Gastroesophageal sphincter (tissue), 4 donors: Measurements from ENCODE around the gene GNG2. TPM values are rescaled to one million over a fixed set of nuclear protein-coding genes. Genes with fewer than 3 reads are reported as not detected.

Source experiments
- ATAC-seq: fragments of 150-250 bp; one replicate; pipeline ENCODE4 v1.9.1; 2016; ENCODE audit warnings: mild to moderate bottlenecking, moderate library complexity
- H3K27ac ChIP-seq, 4 donors: fragments of 200-600 bp; sonication (generic) in 3 of 4; 1 replicate in 3 of 4; 2 replicates in 1 of 4; pipeline ENCODE4 v1.5.1; 2016 to 2019
- H3K27me3 ChIP-seq: fragments of 200-600 bp; sonication (generic); one replicate; pipeline ENCODE4 v1.5.1; 2019
- H3K36me3 ChIP-seq, 2 donors: fragments of 200-600 bp; sonication (generic); one replicate each; pipeline ENCODE4 v1.5.1; 2019; ENCODE audit warnings: control low read depth in 1 of 2
- H3K4me1 ChIP-seq, 3 donors: fragments of 200-600 bp; sonication (generic); 1 replicate in 2 of 3; 2 replicates in 1 of 3; pipeline ENCODE4 v1.5.1; 2016 to 2019; ENCODE audit warnings: control low read depth in 2 of 3
- H3K4me3 ChIP-seq, 2 donors: fragments of 200-600 bp; sonication (generic); one replicate each; pipeline ENCODE4 v1.5.1; 2019; ENCODE audit warnings: mild to moderate bottlenecking in 1 of 2, moderate library complexity in 1 of 2
- H3K9me3 ChIP-seq, 3 donors: fragments of 200-600 bp; sonication (generic); one replicate each; pipeline ENCODE4 v1.5.1; 2017 to 2019; ENCODE audit warnings: control low read depth in 2 of 3
- EP300 ChIP-seq: sonication (generic); formaldehyde crosslinking; IDR thresholded peaks from one replicate; pipeline ENCODE4 v1.6.1; 2017; ENCODE audit warnings: antibody characterized with exemption, mild to moderate bottlenecking
- POLR2A ChIP-seq, 2 donors: fragments of 450-650 bp; IDR thresholded peaks; one replicate each; pipeline ENCODE4 v1.6.1; 2017; ENCODE audit warnings: antibody characterized with exemption in 2 of 2, mild to moderate bottlenecking in 2 of 2, moderate library complexity in 1 of 2
- POLR2AphosphoS5 ChIP-seq: sonication (generic); formaldehyde crosslinking; IDR thresholded peaks from one replicate; pipeline ENCODE4 v1.6.1; 2017; ENCODE audit warnings: antibody characterized with exemption
- WGBS, 2 donors: methylation state at CpG; one replicate each; pipeline ENCODE4 v1.1.5; 2018; ENCODE audit warnings: low coverage in 1 of 2; 5-methylcytosine and 5-hydroxymethylcytosine counted together
- total RNA-seq, 4 donors: library from RNA; depleted of rRNA; stranded (reverse); fragments of >200 nt; gene quantifications; one replicate each; pipeline ENCODE4 v1.1.0, GENCODE V29; 2016
- TF ChIP-seq, protein P1 (sequence below), 4 experiments: fragments of 200-600 bp in 2 of 4; fragments of 450-650 bp in 2 of 4; sonication (generic) in 1 of 4; IDR thresholded peaks; one replicate each; pipeline ENCODE4 v1.5.1; 2017 to 2019; ENCODE audit warnings: antibody characterized with exemption in 4 of 4, mild to moderate bottlenecking in 2 of 4, moderate library complexity in 2 of 4

Gene GNG2
- total RNA-seq, 4 donors from 2014 or later = 15.7 to 21.2 (median 17.8) TPM

DNA sequence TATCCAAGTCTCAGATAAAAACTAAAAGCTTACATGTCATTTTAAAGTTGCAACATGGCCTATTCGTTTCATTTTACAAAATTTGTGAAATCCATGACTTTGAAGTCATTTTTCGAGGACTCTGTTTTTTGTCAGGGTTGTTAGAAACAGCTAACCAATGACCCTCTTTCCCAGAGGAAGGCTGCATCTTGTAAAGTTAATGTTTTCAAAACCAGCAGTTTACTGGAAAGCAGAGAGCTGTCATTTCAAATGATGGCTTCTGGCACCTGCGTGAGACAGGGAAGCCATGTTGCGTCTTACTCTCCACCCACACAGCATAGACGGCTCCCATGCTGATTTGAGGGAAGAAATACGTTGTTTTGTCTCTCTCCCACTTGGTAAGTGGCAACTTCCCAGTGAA is 78.8 kb downstream of the GNG2 start:
- WGBS, 2 donors = 55 to 80% methylated on average over 6 of the region's 6 CpGs
- Histone ChIP-seq H3K27ac (peak overlapping the region in 1 of 4 donors; percentile 9), H3K9me3 (no peaks in the 10 kb centered on the region), H3K4me1 (peaks cover 0 to 13% (median 0%) of the 10 kb centered on the region in 3 donors), H3K36me3 (no peaks in the 10 kb centered on the region), H3K4me3 (no peak overlapping the region), H3K27me3 (no peaks in the 10 kb centered on the region)
- TF ChIP-seq POLR2AphosphoS5 (peak; percentile 20), EP300 (no peak)
- no peak for ATAC-seq

DNA sequence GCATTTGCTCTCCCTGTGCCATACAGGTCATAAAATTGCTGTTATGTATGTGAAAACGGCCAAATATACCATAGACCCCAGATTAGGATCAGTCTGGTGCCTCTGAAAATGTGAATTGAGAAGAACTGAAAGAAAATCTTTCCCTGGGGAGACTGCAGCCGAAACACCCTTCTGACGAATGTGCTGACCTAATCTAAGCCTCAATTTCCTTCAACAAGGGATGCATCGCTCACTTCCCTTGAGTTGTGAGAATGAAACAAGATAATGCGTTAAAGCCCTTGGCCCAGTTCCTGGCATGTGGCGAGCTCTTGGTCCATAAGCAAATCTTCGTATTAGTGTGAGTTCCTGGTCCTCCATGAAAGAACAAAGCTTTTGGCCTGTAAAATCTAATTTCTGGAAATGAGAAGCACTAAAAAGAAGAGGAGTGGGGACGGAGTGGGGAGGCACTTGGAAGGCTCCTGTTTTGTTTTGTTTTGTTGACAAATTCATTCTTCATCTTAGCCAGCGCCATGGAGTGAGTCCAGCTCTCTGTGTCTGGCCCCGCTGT is 79.4 kb downstream of the GNG2 start:
- Histone ChIP-seq H3K36me3 (no peaks in the 10 kb centered on the region), H3K4me1 (peaks cover 0 to 13% (median 0%) of the 10 kb centered on the region in 3 donors), H3K4me3 (no peak overlapping the region), H3K9me3 (no peaks in the 10 kb centered on the region), H3K27ac (peak overlapping the region in 1 of 4 donors; percentile 9), H3K27me3 (no peaks in the 10 kb centered on the region)
- no peak for TF ChIP-seq POLR2AphosphoS5
- no peak for ATAC-seq
- 60 to 77% methylated on average over 9 of the region's 10 CpGs for WGBS, 2 donors

DNA sequence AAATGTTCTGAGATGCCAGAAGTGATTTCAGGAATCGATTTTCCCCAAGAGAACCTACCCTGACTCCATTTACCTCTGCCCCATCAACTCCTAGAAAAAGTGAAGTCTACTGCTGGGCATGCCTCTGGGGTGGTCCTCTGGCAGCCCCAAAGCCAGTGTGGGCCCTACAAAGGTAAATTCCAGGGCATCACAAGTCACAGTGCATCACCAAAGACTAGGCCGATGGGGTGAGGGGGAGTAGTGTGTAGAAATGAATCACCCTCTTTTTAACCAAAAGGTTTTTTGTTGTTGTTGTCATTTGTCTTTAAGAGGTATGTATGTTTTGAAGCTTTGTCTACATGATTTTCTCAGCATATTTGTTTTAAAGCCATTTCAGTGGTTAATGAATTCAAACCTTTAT is 82.6 kb downstream of the GNG2 start:
- no peak overlapping the region for H3K27ac ChIP-seq
- WGBS, 2 donors = 100% methylated on average over 1 of the region's 2 CpGs
- H3K27me3 ChIP-seq = no peaks in the 10 kb centered on the region
- TF ChIP-seq POLR2A (IDR thresholded peaks at IDR 0.05) = no peak
- TF ChIP-seq EP300 = no peak
- TF ChIP-seq, protein P1, sequence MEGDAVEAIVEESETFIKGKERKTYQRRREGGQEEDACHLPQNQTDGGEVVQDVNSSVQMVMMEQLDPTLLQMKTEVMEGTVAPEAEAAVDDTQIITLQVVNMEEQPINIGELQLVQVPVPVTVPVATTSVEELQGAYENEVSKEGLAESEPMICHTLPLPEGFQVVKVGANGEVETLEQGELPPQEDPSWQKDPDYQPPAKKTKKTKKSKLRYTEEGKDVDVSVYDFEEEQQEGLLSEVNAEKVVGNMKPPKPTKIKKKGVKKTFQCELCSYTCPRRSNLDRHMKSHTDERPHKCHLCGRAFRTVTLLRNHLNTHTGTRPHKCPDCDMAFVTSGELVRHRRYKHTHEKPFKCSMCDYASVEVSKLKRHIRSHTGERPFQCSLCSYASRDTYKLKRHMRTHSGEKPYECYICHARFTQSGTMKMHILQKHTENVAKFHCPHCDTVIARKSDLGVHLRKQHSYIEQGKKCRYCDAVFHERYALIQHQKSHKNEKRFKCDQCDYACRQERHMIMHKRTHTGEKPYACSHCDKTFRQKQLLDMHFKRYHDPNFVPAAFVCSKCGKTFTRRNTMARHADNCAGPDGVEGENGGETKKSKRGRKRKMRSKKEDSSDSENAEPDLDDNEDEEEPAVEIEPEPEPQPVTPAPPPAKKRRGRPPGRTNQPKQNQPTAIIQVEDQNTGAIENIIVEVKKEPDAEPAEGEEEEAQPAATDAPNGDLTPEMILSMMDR (IDR thresholded peaks at IDR 0.05) = no peak
- TF ChIP-seq POLR2AphosphoS5 = no peak
- H3K9me3 ChIP-seq = peaks cover 0 to 6% (median 0%) of the 10 kb centered on the region in 3 donors
- no peak overlapping the region for H3K4me3 ChIP-seq
- no peaks in the 10 kb centered on the region for H3K36me3 ChIP-seq
- H3K4me1 ChIP-seq = no peaks in the 10 kb centered on the region
- no peak for ATAC-seq

DNA sequence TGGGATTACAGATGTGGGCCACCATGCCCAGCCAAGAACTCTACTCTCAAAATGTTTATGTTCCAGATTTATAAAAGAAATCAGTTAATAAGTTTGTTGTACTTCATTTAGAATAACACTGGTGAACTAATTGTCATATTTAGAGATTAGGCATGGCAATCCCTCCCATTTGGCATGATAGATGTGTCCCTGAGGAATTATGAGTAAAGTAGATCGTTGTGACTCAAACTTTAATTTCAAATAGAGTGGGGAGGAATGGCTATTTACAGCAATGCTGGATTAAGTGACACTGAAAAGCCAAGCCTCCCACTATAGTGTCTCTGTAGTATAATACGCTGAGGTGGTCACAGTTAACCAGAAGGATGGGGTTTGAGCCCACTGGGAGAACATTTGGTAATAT is 89.6 kb downstream of the GNG2 start:
- Histone ChIP-seq H3K4me1 (no peaks in the 10 kb centered on the region), H3K9me3 (peaks cover 0 to 10% (median 0%) of the 10 kb centered on the region in 3 donors), H3K36me3 (peaks cover 0 to 10% of the 10 kb centered on the region in 2 donors), H3K27ac (no peak overlapping the region), H3K27me3 (no peaks in the 10 kb centered on the region), H3K4me3 (no peak overlapping the region)
- no peak for TF ChIP-seq POLR2A (IDR thresholded peaks at IDR 0.05)
- ATAC-seq = no peak
- WGBS, 2 donors = 50 to 61% methylated on average over 2 of the region's 2 CpGs

DNA sequence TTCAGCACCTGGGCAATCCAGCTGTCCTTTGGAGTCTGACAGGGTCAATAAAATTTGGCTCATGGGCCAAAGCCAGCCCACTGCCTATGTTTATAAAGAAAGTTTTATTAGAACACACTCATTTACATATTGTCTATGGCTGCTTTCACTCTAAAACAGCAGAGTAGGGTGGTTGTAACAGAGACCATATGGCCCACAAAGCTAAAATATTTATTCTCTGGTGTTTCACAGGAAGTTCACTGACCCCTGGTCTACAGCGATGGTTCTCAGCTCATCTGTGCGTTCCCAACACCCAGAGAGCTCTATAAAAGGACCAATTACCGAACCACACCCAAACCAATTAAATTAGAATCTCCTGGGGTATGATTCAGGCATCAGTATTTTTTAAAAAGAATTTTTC is 91.2 kb downstream of the GNG2 start:
- TF ChIP-seq POLR2AphosphoS5 (no peak), EP300 (no peak), POLR2A (IDR thresholded peaks at IDR 0.05) (no peak)
- TF ChIP-seq, protein P1 (IDR thresholded peaks at IDR 0.05) = no peak
- Histone ChIP-seq H3K27me3 (no peaks in the 10 kb centered on the region), H3K4me3 (no peak overlapping the region), H3K27ac (no peak overlapping the region), H3K36me3 (peaks cover 0 to 10% of the 10 kb centered on the region in 2 donors), H3K4me1 (no peaks in the 10 kb centered on the region), H3K9me3 (peaks cover 0 to 10% (median 0%) of the 10 kb centered on the region in 3 donors)
- no peak for ATAC-seq
- WGBS, 2 donors = 54 to 65% methylated on average over 3 of the region's 3 CpGs

DNA sequence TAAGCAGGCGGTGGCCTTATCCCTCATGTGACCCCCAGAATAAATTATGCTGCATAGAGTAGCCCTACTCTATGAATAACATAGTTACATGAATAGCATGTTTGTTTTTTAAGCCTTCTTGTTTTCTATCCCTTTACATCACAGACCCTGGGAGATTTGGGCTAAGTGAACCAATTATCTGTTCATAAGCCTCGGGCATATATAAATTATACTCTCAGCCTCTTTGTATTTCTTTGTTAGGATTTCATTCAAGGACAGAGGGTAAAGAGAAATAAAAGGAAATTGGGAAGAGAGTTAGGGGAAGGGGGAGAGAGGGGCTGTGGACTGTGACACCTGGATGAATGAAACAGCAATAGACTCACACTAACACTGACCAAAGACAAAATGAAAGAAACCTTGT is 93.6 kb downstream of the GNG2 start:
- peaks cover 0 to 10% of the 10 kb centered on the region in 2 donors for H3K36me3 ChIP-seq
- no peak for TF ChIP-seq POLR2A (IDR thresholded peaks at IDR 0.05)
- no peak for TF ChIP-seq EP300
- no peak for TF ChIP-seq POLR2AphosphoS5
- TF ChIP-seq, protein P1 (IDR thresholded peaks at IDR 0.05) = no peak
- 87% methylated on average over 2 of the region's 2 CpGs; no CpG with 5 or more reads in 1 of the 2 donors for WGBS, 2 donors
- no peak for ATAC-seq
- H3K4me3 ChIP-seq = no peak overlapping the region
- no peaks in the 10 kb centered on the region for H3K4me1 ChIP-seq
- H3K9me3 ChIP-seq = peaks cover 0 to 11% (median 0%) of the 10 kb centered on the region in 3 donors
- no peaks in the 10 kb centered on the region for H3K27me3 ChIP-seq
- H3K27ac ChIP-seq = no peak overlapping the region
